ENCODE data around the gene RNU1-1. TPM values are rescaled to one million over a fixed set of nuclear protein-coding genes. Genes with fewer than 3 reads are reported as not detected.

RNU1-1 gene
- polyA plus RNA-seq, 2 donors, result not detected

Other genes with a start within 250 kb of the RNU1-1 start
- gene FBXO42, start 161.8 kb downstream of the RNU1-1 start, polyA plus RNA-seq, result 10 to 100 TPM; 11.6 to 12.4 TPM
- 10 to 100 TPM; 48.5 to 69.6 TPM for gene SZRD1, start 147.0 kb downstream of the RNU1-1 start, polyA plus RNA-seq
- under 1 TPM; 0.08 to 0.13 TPM for gene SPATA21, start 76.9 kb downstream of the RNU1-1 start, polyA plus RNA-seq
- gene NECAP2, start 73.6 kb downstream of the RNU1-1 start, polyA plus RNA-seq, result 10 to 100 TPM; 26.3 to 32.5 TPM
- 1 to 10 TPM; 3.5 to 5.4 TPM for gene NBPF1, start 99.3 kb upstream of the RNU1-1 start, polyA plus RNA-seq
- not detected for gene RNU1-3, start 152.7 kb upstream of the RNU1-1 start, polyA plus RNA-seq
- not detected for gene RNU1-4, start 226.2 kb upstream of the RNU1-1 start, polyA plus RNA-seq

All from esophagus (tissue), 2 donors.